Iris pigment epithelial cell (primary cell): ENCODE results near the gene ABCA6.
"Not testable (repeated sequence)": the region's sequence is repeated elsewhere in the genome, so short reads cannot be mapped to it uniquely, and the experiment has no call there.

Experiments
- DNase-seq: peaks from one replicate; pipeline ENCODE4 v3.0.0-alpha.2; 2011; ENCODE audit warnings: low read depth

Gene ABCA6

GRCh38 chr17:69141431-69142174 lies at the start of gene ABCA6:
Gene ABCA6, minus strand, starts transcription at chr17:69141895. Its CDS starts 1,192 bp downstream, at chr17:69140703.
- DNase-seq: peak; percentile 89

DNA sequence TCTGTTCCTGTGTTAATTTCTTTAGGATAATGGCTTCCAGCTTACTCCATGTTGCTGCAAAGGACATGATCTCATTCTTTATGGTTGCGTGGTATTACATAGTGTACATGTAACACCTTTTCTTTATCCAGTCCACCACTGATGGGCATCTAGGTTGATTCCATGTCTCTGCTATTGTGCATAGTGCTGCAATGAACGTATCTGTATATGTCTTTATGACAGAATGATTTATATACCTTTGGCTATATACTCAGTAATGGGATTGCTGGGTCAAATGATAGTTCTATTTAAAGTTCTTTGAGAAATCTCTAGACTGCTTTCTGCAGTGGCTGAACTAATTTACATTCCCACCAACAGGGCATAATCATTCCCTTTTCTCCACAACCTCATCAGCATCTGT lies 47.1 kb upstream of the ABCA6 start:
- no peak for DNase-seq

DNA sequence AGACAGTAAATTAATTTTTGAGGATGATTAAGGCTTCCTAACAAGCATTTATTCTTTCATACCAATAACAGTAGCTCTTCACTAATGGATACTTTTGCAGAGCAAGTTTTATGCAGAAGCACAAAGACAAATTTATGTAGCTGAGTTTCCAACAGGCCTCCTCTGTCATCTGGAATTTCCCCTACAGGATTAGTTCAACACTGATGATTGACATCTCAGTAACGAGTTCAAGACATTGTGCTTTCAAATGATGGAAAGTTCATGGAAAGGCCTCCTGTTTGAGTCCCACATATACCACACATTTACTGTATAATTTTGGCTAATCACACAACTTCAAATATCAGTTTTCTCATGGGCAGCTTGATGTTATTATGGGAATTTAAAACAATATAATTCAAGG lies 46.4 kb upstream of the ABCA6 start:
- DNase-seq: peak; percentile 13

DNA sequence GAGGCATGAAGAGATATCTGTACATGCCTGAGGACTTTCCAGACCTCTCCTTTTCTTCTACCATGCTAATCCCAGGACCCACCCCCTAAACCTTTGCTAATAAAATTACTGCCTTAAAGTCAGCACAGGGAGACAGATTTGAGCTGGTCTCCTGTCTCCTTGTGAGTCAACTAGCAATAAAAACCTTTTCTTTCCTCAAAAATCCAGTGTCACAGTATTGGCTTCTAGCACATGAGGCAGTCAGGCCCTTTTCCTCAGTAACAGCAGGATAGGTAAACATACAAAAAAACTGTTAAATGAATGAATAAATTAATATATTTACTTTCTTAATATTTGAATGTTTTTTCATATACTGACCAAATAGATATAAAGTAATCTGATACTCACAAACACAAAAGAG lies 45.6 kb upstream of the ABCA6 start:
- no peak for DNase-seq

GRCh38 chr17:69179227-69179952 lies 37.7 kb upstream of the ABCA6 start:
- DNase-seq: peak; percentile 82

- DNase-seq: peak; percentile 3
Observed at GRCh38 chr17:69176457-69176795, 34.7 kb upstream of the ABCA6 start.

- peak; percentile 96 for DNase-seq
Observed at GRCh38 chr17:69175625-69176456, 34.1 kb upstream of the ABCA6 start.

DNA sequence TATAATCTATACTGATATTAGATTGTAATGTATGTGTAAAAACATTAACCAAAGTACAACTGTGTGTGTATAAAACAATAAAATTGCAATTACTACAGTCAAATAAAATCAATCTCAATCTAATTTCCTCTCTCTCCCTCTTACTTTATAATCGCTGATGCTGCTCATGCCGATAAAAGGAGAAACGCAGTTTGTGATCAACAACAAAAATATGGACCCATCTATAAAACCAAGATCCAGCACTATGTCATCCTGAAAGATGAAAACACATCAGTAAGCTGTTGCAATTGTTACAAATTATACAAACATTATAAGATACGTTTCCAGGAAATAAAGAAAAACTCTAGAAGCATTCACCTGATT lies 33.5 kb upstream of the ABCA6 start:
- no peak for DNase-seq

- no peak for DNase-seq
Observed at GRCh38 chr17:69173118-69173517, 31.4 kb upstream of the ABCA6 start.

DNA sequence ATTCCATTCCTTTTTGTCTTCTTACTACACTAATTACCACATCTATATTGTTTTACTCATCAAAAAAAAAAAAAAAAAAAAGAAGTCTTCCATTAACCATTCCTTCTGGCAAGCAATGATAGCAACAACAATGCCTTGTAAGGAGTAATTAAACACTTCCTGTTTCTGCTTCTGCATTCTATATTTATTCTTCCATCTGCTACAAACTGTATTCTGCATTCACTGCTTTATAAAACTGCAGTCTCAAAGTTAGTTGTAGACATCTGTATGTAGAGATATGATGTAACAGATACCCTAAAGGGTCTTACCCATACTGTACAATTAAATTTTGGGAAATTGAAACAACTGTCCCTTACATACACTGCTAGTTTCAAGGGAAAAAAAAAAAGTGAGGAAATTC lies 28.7 kb upstream of the ABCA6 start:
- no peak for DNase-seq

DNA sequence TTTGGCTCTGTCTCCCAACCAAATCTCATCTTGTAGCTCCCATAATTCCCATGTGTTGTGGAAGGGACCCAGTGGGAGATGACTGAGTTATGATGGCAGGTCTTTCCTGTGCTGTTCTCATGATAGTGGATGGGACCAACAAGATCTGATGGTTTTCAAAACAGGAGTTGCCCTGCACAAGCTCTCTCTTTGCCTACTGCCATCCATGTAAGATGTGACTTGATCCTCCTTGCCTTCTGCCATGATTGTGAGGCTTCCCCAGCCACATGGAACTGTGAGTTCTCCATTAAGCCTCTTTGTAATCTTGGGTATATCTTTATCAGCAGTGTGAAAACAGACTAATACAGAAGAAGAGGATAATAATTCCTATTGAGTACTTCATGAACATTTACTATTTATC lies 26.9 kb upstream of the ABCA6 start:
- DNase-seq: not testable (repeated sequence)

DNA sequence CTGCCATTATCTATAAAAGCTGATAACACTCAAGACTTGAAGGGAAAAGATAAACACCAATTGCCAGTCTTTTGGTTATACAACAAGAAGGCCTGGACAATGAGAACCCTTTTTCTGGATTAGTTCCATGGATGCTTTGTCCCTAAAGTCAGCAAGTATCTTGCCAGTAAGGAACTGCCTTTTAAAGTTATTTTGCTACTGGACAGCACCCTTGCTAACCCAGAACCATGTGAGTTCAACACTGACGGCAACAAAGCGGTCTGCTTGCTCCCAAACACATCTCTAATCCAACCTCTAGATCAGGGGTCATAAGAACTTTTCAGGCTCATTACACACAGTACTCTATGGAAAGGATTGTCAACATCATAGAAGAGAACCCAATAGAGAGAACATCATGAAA lies 25.3 kb upstream of the ABCA6 start:
- no peak for DNase-seq

DNA sequence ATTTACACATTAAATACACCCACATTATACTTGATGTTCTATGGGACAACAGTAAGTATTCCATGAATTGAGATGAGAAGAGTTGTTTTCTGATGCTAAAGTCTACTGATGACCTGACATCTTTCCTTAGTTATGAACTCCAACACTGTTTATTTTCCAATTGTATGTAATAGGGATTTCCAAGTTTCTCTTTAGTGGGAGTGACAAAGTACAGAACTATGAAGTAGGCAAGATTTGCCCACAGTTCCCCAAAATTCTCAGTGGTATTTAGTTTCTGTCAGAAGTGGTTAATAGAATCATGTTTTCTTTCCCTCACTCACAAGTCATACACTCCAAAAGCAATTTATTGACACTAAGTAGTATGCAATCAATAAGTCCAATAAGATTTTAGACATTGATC lies 22.5 kb upstream of the ABCA6 start:
- DNase-seq: no peak

DNA sequence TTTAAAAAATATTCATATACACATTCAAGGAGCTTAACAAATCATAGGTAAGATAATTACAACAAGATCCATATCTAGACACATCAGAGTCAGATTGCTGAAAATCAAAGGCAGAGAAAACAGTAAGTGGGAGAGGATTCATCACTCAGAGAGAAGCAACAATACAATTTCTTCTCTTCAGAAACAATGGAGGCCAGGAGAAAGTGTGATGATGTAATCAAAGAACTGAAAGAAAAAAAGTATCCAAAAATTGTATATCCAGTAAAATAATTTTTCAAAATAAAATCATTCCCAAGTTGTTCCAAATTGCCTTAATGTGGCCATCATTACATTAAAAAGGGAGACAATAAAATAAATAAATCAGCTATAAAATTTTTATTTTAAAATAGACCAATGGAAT lies 17.7 kb upstream of the ABCA6 start:
- DNase-seq: no peak

DNA sequence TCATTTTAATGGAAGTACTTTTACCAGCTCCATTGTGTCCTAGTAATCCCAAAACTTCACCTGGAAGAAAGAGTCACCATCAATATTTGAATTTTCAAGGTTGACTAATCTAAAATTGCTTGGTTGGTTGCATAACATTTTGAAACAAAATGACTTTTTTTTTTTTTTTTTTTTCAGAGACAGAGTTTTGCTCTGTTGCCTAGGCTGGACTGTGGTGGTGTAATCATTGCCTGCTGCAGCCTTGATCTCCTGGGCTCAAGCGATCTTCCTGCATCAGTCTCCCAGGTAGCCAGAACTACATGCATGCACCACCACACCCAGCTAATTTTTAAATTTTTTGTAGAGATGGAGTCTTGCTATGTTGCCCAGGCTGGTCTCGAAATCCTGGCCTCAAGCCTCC lies 12.6 kb upstream of the ABCA6 start:
- DNase-seq: no peak

GRCh38 chr17:69150333-69150732 lies 8.6 kb upstream of the ABCA6 start:
- DNase-seq: peak; percentile 10

DNA sequence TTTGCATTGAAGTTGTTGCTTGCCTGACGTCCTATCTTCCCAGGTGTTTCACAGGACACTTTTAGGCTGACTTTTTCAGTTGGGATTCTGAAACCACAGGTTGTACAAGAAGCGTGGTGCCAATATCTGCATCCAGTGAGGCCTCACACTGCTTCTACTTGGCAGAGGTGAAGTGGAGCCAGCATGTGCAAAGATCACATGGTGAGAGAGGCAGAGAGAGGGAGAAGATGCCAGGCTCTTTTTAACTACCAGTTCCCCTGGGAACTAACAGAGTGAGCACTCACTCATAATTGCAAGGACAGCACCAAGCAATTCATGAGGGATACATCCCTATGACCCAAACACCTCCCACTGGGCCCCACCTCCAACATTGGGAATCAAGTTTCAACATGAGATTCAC lies 5.8 kb upstream of the ABCA6 start:
- DNase-seq: no peak

DNA sequence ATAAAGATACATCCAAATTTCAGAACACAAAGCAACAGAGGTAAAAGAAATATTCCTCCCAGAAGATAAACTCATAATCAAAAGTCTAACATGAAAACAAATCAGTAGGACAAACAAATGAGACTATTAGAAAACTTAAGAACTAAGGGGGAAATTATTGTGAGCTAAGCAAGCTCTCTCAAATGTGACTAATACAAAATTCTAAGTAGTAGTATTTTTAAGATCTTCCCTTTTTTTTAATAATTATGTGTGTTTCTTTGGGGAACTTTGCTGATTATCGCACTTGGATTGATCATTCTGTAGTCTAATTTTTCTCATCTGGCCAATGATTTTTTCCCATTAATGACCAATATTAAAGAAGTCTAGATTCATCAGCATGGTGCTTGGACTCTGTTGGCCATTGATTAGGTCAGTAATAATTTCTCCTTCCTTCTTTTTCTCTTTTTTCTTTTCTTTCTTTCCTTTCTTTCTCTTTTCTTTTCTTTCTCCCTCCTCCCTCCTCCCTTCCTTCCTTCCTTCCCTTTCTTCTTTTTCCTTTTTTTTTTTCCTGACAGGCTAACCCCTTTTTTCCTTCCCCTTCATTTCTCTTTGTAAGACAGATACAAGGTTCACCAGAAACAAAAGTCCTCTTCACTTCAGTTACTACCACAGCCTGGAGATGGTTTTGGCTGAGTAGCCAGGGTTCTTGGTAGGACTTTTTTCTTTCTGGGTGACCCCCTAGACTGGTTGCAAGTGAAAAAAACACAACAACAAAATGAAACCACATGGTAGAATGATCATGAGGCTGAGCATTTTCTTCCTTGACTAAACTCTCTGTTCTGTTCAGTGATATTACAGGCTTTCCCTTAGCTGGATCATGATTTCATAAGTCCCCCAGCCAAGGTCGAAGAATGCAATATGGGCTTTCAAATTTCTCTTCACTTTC lies 2.9 kb upstream of the ABCA6 start:
- DNase-seq: no peak

GRCh38 chr17:69143683-69144231 lies 2.1 kb upstream of the ABCA6 start:
- DNase-seq: no peak

GRCh38 chr17:69143151-69143550 lies 1.5 kb upstream of the ABCA6 start:
- DNase-seq: no peak

GRCh38 chr17:69142175-69142802 lies 594 bp upstream of the ABCA6 start:
- DNase-seq: peak; percentile 83
